Endothelial cell of umbilical vein (primary cell): ENCODE measurements around the gene SLC25A17. TPM values are rescaled to one million over a fixed set of nuclear protein-coding genes. Genes with fewer than 3 reads are reported as not detected.

Experiments used
- BruUV-seq: library from RNA; stranded (reverse); fragments of 400-500 nt; replicated peaks from 2 replicates; lab custom pipeline; 2021; lab: Mats Ljungman, UMichigan
- CTCF ChIA-PET: fragments of 300-600, 350-600 bp; sonication (Branson Sonifier 250); formaldehyde crosslinking; loops from one replicate; lab custom pipeline; 2021; ENCODE audit warnings: antibody characterized with exemption, inconsistent platforms; lab: Charles Lee
- POLR2A ChIA-PET: fragments of 300-600, 350-600 bp; sonication (Branson Sonifier 250); formaldehyde crosslinking; loops from one replicate; lab custom pipeline; 2021; ENCODE audit warnings: antibody characterized with exemption, inconsistent platforms; lab: Charles Lee
- DNase-seq: peaks from one replicate; pipeline ENCODE4 v3.0.0-alpha.2; 2011; ENCODE audit warnings: low read depth, low spot score
- FAIRE-seq: peaks from 2 replicates; lab custom pipeline; 2011; peaks lifted over from hg19 to GRCh38; lab: Jason Lieb, UNC
- H2AFZ ChIP-seq: 2 replicates; pipeline ENCODE4 v1.6.0; 2012; ENCODE audit warnings: low read depth, low read length, control low read depth, inconsistent platforms
- H3K27ac ChIP-seq: 2 replicates; pipeline ENCODE4 v1.5.1; 2011; ENCODE audit warnings: low read depth, mild to moderate bottlenecking, control low read depth, low read length, moderate library complexity; ENCODE audit not compliant: insufficient read depth
- H3K27me3 ChIP-seq, 2 experiments: 2 replicates each; pipeline versions ENCODE4 v1.6.0 to v1.6.1; 2011; ENCODE audit warnings: low read length in 2 of 2, mixed read lengths in 1 of 2; ENCODE audit not compliant: control insufficient read depth in 2 of 2, insufficient read depth in 2 of 2
- H3K36me3 ChIP-seq, 2 experiments: 2 replicates in 1 of 2; 3 replicates in 1 of 2; pipeline ENCODE4 v1.5.1; 2011; ENCODE audit warnings: low read length in 2 of 2, mild to moderate bottlenecking in 1 of 2, moderate library complexity in 1 of 2; ENCODE audit not compliant: control insufficient read depth in 2 of 2, insufficient read depth in 2 of 2; ENCODE audit errors: extremely low read depth in 1 of 2
- H3K4me1 ChIP-seq: 3 replicates; pipeline ENCODE4 v1.5.1; 2011; ENCODE audit warnings: mild to moderate bottlenecking, low read length; ENCODE audit not compliant: control insufficient read depth, insufficient read depth; ENCODE audit errors: extremely low read depth
- H3K4me2 ChIP-seq: 2 replicates; pipeline ENCODE4 v1.6.1; 2011; ENCODE audit warnings: low read length, control low read depth, mixed read lengths; ENCODE audit not compliant: insufficient read depth
- H3K4me3 ChIP-seq, 3 experiments: fragments of 200-600 bp in 1 of 3; sonication (generic), shearing (Covaris generic) in 1 of 3; replicated peaks in 1 of 3; 2 replicates each; pipeline ENCODE4 v1.5.1; 2011 to 2016; ENCODE audit warnings: control low read depth in 3 of 3, low read length in 3 of 3, mild to moderate bottlenecking in 2 of 3, inconsistent platforms in 1 of 3, low read depth in 1 of 3, moderate library complexity in 1 of 3; ENCODE audit not compliant: insufficient read depth in 1 of 3
- H3K79me2 ChIP-seq: 2 replicates; pipeline ENCODE4 v1.6.0; 2012; ENCODE audit warnings: low read length, inconsistent platforms; ENCODE audit not compliant: control insufficient read depth, insufficient read depth
- H3K9ac ChIP-seq: replicated peaks from 2 replicates; pipeline ENCODE3; 2011; ENCODE audit warnings: low read length, control low read depth; ENCODE audit not compliant: insufficient read depth; ENCODE audit errors: extremely low read depth
- H3K9me1 ChIP-seq: replicated peaks from 3 replicates; pipeline ENCODE4 v1.6.0; 2011; ENCODE audit warnings: mild to moderate bottlenecking, low read length; ENCODE audit not compliant: control insufficient read depth, insufficient read depth; ENCODE audit errors: extremely low read depth
- H3K9me3 ChIP-seq: replicated peaks from 2 replicates; pipeline ENCODE4 v1.5.1; 2012; ENCODE audit warnings: low read length, inconsistent platforms; ENCODE audit not compliant: control insufficient read depth, insufficient read depth
- H4K20me1 ChIP-seq: replicated peaks from 2 replicates; pipeline ENCODE3; 2011; ENCODE audit warnings: mild to moderate bottlenecking, low read length; ENCODE audit not compliant: control insufficient read depth, insufficient read depth; ENCODE audit errors: extremely low read depth
- FOS ChIP-seq: IDR thresholded peaks from 2 replicates; pipeline ENCODE4 v1.6.1; 2011; ENCODE audit warnings: mild to moderate bottlenecking, low read length, moderate library complexity, borderline replicate concordance; ENCODE audit not compliant: insufficient read depth
- GATA2 ChIP-seq: IDR thresholded peaks from 2 replicates; pipeline ENCODE4 v1.7.0; 2011; ENCODE audit warnings: low read depth, mild to moderate bottlenecking, moderate library complexity, mixed read lengths, low read length; ENCODE audit not compliant: insufficient read length, insufficient read depth
- POLR2A ChIP-seq: IDR thresholded peaks from 2 replicates; pipeline ENCODE4 v1.6.1; 2012; ENCODE audit warnings: low read depth, mild to moderate bottlenecking, control low read depth, low read length
- POLR2AphosphoS5 ChIP-seq: IDR thresholded peaks from 2 replicates; pipeline ENCODE4 v1.6.1; 2012; ENCODE audit warnings: low read depth, mild to moderate bottlenecking, control low read depth, low read length, moderate library complexity; ENCODE audit not compliant: insufficient read depth
- dilution Hi-C: fragments of 300-500 bp; cut with MboI; formaldehyde crosslinking; loops from one replicate; pipeline ENCODE4 v1.15.0; 2019; ENCODE audit warnings: low sequenced_read_pairs; ENCODE audit not compliant: extremely low pct_ligation_motif_present
- intact Hi-C: fragments of 100-400 bp; cut with micrococcal nuclease; formaldehyde crosslinking; loops from one replicate; pipeline ENCODE4 v1.10.0; 2022
- polyA plus RNA-seq, 4 experiments: library from polyadenylated mRNA; depleted of rRNA in 3 of 4; stranded (reverse) in 3 of 4; unstranded in 1 of 4; fragments of >200 nt; gene quantifications; 2 replicates each; pipeline versions ENCODE4 v1.2.1 to v1.2.3, GENCODE V29; 2011 to 2012; ENCODE audit warnings: missing spikeins in 1 of 4
- total RNA-seq: library from RNA; stranded (reverse); gene quantifications from 2 replicates; pipeline ENCODE4 v1.2.3, GENCODE V29; 2021

SLC25A17 gene
- total and polyA plus RNA-seq, 2 donors (not counting 3 experiments of a cell fraction or from before 2014, with no cell fraction given) = 12.2 to 25.8 TPM

GRCh38 chr22:40751250-40751649 lies 67.9 kb downstream of the SLC25A17 start:
- ChIA-PET CTCF (interaction anchor here (0.9 to 6.6 kb wide), 6 partner anchors 9 to 315 kb away, joined by 3 to 31 read pairs (median 4); no protein-coding TSS in a partner anchor), POLR2A (interaction anchor here (0.6 kb wide), 1 partner anchor 46 kb away, joined by 3 read pairs; no protein-coding TSS in a partner anchor)
- Histone ChIP-seq H3K79me2 (no peaks in the 10 kb centered on the region), H3K27ac (no peak overlapping the region), H2AFZ (no peak overlapping the region), H3K36me3 (no peaks in the 10 kb centered on the region), H3K9me1 (no peaks in the 10 kb centered on the region), H3K4me1 (no peaks in the 10 kb centered on the region), H3K4me2 (no peak overlapping the region), H4K20me1 (no peaks in the 10 kb centered on the region), H3K4me3 (no peak overlapping the region), H3K9ac (no peak overlapping the region), H3K9me3 (no peaks in the 10 kb centered on the region), H3K27me3 (peaks cover 4% of the 10 kb centered on the region in 2 experiments)
- TF ChIP-seq GATA2 = no peak
- no peak for TF ChIP-seq POLR2AphosphoS5
- intact Hi-C loops = no loop called here
- DNase-seq (no peak), FAIRE-seq (no peak)
- dilution Hi-C loops = no loop called here
- no TSS peak for BruUV-seq

GRCh38 chr22:40749829-40750228 lies 69.3 kb downstream of the SLC25A17 start:
- H3K4me1 ChIP-seq = no peaks in the 10 kb centered on the region
- H3K9me1 ChIP-seq = no peaks in the 10 kb centered on the region
- peaks cover 4% of the 10 kb centered on the region in 2 experiments for H3K27me3 ChIP-seq
- DNase-seq (no peak), FAIRE-seq (no peak)
- H4K20me1 ChIP-seq = no peaks in the 10 kb centered on the region
- no peaks in the 10 kb centered on the region for H3K79me2 ChIP-seq
- ChIA-PET CTCF (interaction anchor here (2.1 to 6.6 kb wide), 3 partner anchors 10 to 67 kb away, joined by 18 to 31 read pairs (median 21); no protein-coding TSS in a partner anchor), POLR2A (no interaction called here)
- TF ChIP-seq POLR2A (no peak), FOS (no peak)
- no peaks in the 10 kb centered on the region for H3K9me3 ChIP-seq
- no peak overlapping the region for H2AFZ ChIP-seq
- H3K36me3 ChIP-seq = no peaks in the 10 kb centered on the region
- intact Hi-C loops (no loop called here), dilution Hi-C loops (no loop called here)
- H3K4me3 ChIP-seq = no peak overlapping the region
- H3K4me2 ChIP-seq = no peak overlapping the region
- no peak overlapping the region for H3K9ac ChIP-seq
- no peak overlapping the region for H3K27ac ChIP-seq
- BruUV-seq = no TSS peak
